Uterus (tissue), 2 donors: Measurements from ENCODE around the gene GPR55.

ENCODE experiments used
- POLR2A ChIP-seq, 2 donors: fragments of 450-650 bp; IDR thresholded peaks; one replicate each; pipeline ENCODE4 v1.6.1; 2016; ENCODE audit warnings: antibody characterized with exemption in 2 of 2, mild to moderate bottlenecking in 1 of 2, moderate library complexity in 1 of 2
- TF ChIP-seq, protein P1 (sequence below), 4 experiments: fragments of 200-600 bp in 2 of 4; fragments of 450-650 bp in 2 of 4; sonication (generic) in 2 of 4; IDR thresholded peaks; one replicate each; pipeline ENCODE4 v1.5.1; 2016 to 2019; ENCODE audit warnings: antibody characterized with exemption in 4 of 4, mild to moderate bottlenecking in 2 of 4, moderate library complexity in 1 of 4

GRCh38 chr2:230895536-230896345 is 29.3 kb downstream of the GPR55 start:
- TF ChIP-seq POLR2A (IDR thresholded peaks at IDR 0.05), result no peak
- TF ChIP-seq, protein P1, sequence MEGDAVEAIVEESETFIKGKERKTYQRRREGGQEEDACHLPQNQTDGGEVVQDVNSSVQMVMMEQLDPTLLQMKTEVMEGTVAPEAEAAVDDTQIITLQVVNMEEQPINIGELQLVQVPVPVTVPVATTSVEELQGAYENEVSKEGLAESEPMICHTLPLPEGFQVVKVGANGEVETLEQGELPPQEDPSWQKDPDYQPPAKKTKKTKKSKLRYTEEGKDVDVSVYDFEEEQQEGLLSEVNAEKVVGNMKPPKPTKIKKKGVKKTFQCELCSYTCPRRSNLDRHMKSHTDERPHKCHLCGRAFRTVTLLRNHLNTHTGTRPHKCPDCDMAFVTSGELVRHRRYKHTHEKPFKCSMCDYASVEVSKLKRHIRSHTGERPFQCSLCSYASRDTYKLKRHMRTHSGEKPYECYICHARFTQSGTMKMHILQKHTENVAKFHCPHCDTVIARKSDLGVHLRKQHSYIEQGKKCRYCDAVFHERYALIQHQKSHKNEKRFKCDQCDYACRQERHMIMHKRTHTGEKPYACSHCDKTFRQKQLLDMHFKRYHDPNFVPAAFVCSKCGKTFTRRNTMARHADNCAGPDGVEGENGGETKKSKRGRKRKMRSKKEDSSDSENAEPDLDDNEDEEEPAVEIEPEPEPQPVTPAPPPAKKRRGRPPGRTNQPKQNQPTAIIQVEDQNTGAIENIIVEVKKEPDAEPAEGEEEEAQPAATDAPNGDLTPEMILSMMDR (IDR thresholded peaks at IDR 0.05), result no peak
